ENCODE results near the gene PRPF4.

DNA sequence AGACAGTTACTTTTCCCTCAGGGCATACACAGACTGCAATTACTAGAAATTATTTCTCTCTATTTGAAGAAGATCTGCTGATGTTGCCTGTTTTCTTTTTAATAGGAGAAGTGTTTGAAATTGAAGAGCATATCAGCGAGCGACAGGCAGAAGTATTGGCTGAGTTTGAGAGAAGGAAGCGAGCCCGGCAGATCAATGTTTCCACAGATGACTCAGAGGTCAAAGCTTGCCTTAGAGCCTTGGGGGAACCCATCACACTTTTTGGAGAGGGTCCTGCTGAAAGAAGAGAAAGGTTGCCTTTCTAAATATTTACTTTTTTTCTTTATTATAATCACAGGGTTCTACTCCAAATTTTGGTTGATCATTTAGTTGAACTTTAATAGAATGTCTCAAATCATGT, 3.4 kb downstream of the PRPF4 start:
- TF ChIP-seq TCF12 (IDR thresholded peaks at IDR 0.05; ENCODE audit: low read depth) (no peak), RAD21 (IDR thresholded peaks at IDR 0.05; ENCODE audit: low read depth) (no peak), YY1 (IDR thresholded peaks at IDR 0.05; ENCODE audit: low read depth) (no peak)

All from Ishikawa (cell line).